OCI-LY1 (cell line): Measurements from ENCODE around the gene ASXL2.

Experiments used
- H2AFZ ChIP-seq: fragments of 200-600 bp; sonication (generic), shearing (Covaris generic); 2 replicates; pipeline ENCODE4 v1.6.0; 2014; ENCODE audit warnings: antibody characterized with exemption, mild to moderate bottlenecking, low read length
- H3F3A ChIP-seq: fragments of 200-600 bp; sonication (generic), shearing (Covaris generic); 2 replicates; pipeline ENCODE4 v1.6.0; 2014; ENCODE audit warnings: mild to moderate bottlenecking, antibody characterized with exemption, low read length, moderate library complexity; ENCODE audit not compliant: insufficient read depth
- H3K27ac ChIP-seq: fragments of 200-600 bp; sonication (generic); 2 replicates; pipeline ENCODE4 v1.5.1; 2014; ENCODE audit warnings: low read length, mixed run types, mild to moderate bottlenecking, low read depth; ENCODE audit not compliant: poor library complexity, severe bottlenecking
- H3K27me3 ChIP-seq: fragments of 200-600 bp; sonication (generic); 2 replicates; pipeline ENCODE4 v1.6.0; 2014; ENCODE audit warnings: antibody characterized with exemption, mild to moderate bottlenecking, low read length, moderate library complexity; ENCODE audit not compliant: insufficient read depth
- H3K36me3 ChIP-seq: fragments of 200-600 bp; sonication (generic); 2 replicates; pipeline ENCODE4 v1.6.1; 2014; ENCODE audit warnings: mild to moderate bottlenecking, antibody characterized with exemption, low read length, moderate library complexity, mixed read lengths; ENCODE audit not compliant: insufficient read depth
- H3K4me1 ChIP-seq: fragments of 200-600 bp; sonication (generic); 2 replicates; pipeline ENCODE4 v1.5.1; 2014; ENCODE audit warnings: mild to moderate bottlenecking, low read length, moderate library complexity; ENCODE audit not compliant: insufficient read depth, severe bottlenecking
- H3K4me2 ChIP-seq: fragments of 200-600 bp; sonication (generic), shearing (Covaris generic); 2 replicates; pipeline ENCODE4 v1.6.1; 2014; ENCODE audit warnings: low read length
- H3K4me3 ChIP-seq: fragments of 200-600 bp; sonication (generic); 2 replicates; pipeline ENCODE4 v1.5.1; 2014; ENCODE audit warnings: low read length, low read depth, mild to moderate bottlenecking, mixed read lengths; ENCODE audit not compliant: poor library complexity, severe bottlenecking
- H3K79me2 ChIP-seq: fragments of 200-600 bp; shearing (Covaris generic); 2 replicates; pipeline ENCODE4 v1.6.1; 2016; ENCODE audit warnings: mixed run types, low read length, mixed read lengths; ENCODE audit not compliant: insufficient read depth
- H3K9ac ChIP-seq: fragments of 200-600 bp; sonication (generic), shearing (Covaris generic); 2 replicates; pipeline ENCODE4 v1.6.1; 2014; ENCODE audit warnings: mild to moderate bottlenecking, low read length, mixed read lengths
- H3K9me2 ChIP-seq: fragments of 200-600 bp; sonication (generic), shearing (Covaris generic); 2 replicates; pipeline ENCODE4 v1.6.1; 2014; ENCODE audit warnings: low read depth, mild to moderate bottlenecking, low read length, mixed read lengths
- H3K9me3 ChIP-seq: fragments of 200-600 bp; shearing (Covaris generic); 2 replicates; pipeline ENCODE4 v1.6.1; 2014; ENCODE audit warnings: low read length, mixed read lengths
- H4K20me1 ChIP-seq: fragments of 200-600 bp; sonication (generic), shearing (Covaris generic); 2 replicates; pipeline ENCODE4 v1.6.0; 2016; ENCODE audit warnings: mild to moderate bottlenecking, low read length; ENCODE audit not compliant: insufficient read depth
- EZH2 ChIP-seq: fragments of 200-600 bp; sonication (generic), shearing (Covaris generic); IDR thresholded peaks from 2 replicates; pipeline ENCODE4 v1.8.0; 2017; ENCODE audit warnings: borderline replicate concordance, mixed run types, mild to moderate bottlenecking, antibody characterized with exemption, low read length, moderate library complexity, mixed read lengths
- TF ChIP-seq, protein P1 (sequence below): fragments of 200-600 bp; sonication (generic), shearing (Covaris generic); IDR thresholded peaks from 2 replicates; pipeline ENCODE4 v1.5.1; 2017; ENCODE audit warnings: mild to moderate bottlenecking, antibody characterized with exemption, low read length, moderate library complexity, mixed read lengths

The ASXL2 gene

DNA sequence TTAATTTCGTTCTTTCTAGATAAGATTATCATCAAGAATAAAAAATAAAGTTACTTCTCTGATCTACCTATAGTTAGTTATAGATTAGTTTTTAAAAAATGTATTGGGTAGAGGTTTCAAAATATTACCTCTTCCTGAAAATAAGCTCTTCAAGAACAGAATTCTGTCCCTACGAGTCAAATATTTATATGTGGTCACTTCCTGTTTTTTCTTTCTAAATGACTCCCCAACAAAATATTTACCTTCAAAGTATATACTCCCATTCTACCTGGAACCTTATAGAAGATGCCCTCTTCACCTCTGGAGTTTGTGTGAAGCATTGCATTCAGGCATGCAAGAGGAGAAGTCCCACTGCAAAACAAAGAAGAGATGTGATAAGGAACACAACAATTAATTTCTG is 72.3 kb downstream of the ASXL2 start:
- H2AFZ ChIP-seq = no peak overlapping the region
- H3K27ac ChIP-seq = no peak overlapping the region
- H3K27me3 ChIP-seq = no peaks in the 10 kb centered on the region
- H3K4me2 ChIP-seq = no peak overlapping the region
- H3K9ac ChIP-seq = no peak overlapping the region
- no peaks in the 10 kb centered on the region for H3K9me3 ChIP-seq
- H3K4me3 ChIP-seq = no peak overlapping the region
- H4K20me1 ChIP-seq = no peaks in the 10 kb centered on the region
- no peaks in the 10 kb centered on the region for H3K4me1 ChIP-seq
- H3K79me2 ChIP-seq = no peaks in the 10 kb centered on the region
- peaks cover 34% of the 10 kb centered on the region for H3K36me3 ChIP-seq
- no peaks in the 10 kb centered on the region for H3F3A ChIP-seq
- TF ChIP-seq, protein P1, sequence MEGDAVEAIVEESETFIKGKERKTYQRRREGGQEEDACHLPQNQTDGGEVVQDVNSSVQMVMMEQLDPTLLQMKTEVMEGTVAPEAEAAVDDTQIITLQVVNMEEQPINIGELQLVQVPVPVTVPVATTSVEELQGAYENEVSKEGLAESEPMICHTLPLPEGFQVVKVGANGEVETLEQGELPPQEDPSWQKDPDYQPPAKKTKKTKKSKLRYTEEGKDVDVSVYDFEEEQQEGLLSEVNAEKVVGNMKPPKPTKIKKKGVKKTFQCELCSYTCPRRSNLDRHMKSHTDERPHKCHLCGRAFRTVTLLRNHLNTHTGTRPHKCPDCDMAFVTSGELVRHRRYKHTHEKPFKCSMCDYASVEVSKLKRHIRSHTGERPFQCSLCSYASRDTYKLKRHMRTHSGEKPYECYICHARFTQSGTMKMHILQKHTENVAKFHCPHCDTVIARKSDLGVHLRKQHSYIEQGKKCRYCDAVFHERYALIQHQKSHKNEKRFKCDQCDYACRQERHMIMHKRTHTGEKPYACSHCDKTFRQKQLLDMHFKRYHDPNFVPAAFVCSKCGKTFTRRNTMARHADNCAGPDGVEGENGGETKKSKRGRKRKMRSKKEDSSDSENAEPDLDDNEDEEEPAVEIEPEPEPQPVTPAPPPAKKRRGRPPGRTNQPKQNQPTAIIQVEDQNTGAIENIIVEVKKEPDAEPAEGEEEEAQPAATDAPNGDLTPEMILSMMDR = no peak
- TF ChIP-seq EZH2 = no peak
- no peaks in the 10 kb centered on the region for H3K9me2 ChIP-seq

DNA sequence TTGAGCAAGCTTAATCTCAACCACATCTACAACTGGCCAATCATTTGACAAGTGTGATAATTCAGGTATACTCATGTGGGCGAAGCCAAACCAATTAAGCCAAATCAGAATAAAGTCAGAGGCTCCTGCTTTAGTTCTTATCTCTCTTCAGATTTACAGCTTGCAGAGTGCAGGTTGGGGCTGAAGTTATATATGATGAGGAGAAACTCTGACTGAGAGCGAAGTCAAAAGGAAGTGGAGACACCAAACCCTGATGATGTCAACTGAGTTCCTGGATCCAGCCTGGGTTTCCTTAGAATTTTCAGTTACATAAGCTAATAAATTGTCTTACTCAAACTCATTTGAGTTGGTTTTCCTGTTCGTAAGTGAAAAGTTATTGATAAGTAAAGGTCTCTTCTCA is 73.9 kb downstream of the ASXL2 start:
- no peak overlapping the region for H2AFZ ChIP-seq
- H3K9me2 ChIP-seq = no peaks in the 10 kb centered on the region
- H3K4me2 ChIP-seq = no peak overlapping the region
- H3K27ac ChIP-seq = no peak overlapping the region
- peaks cover 30% of the 10 kb centered on the region for H3K36me3 ChIP-seq
- H4K20me1 ChIP-seq = no peaks in the 10 kb centered on the region
- no peaks in the 10 kb centered on the region for H3K9me3 ChIP-seq
- H3K9ac ChIP-seq = no peak overlapping the region
- no peaks in the 10 kb centered on the region for H3K79me2 ChIP-seq
- no peaks in the 10 kb centered on the region for H3K27me3 ChIP-seq
- no peaks in the 10 kb centered on the region for H3K4me1 ChIP-seq
- H3F3A ChIP-seq = no peaks in the 10 kb centered on the region
- no peak overlapping the region for H3K4me3 ChIP-seq
- TF ChIP-seq, protein P1 = no peak
- no peak for TF ChIP-seq EZH2

GRCh38 chr2:25799301-25799700 is 79.0 kb downstream of the ASXL2 start:
- Histone ChIP-seq H3K9me2 (no peaks in the 10 kb centered on the region), H3K9ac (no peak overlapping the region), H4K20me1 (no peaks in the 10 kb centered on the region), H3K27ac (no peak overlapping the region), H3K4me3 (no peak overlapping the region), H3K4me1 (peaks cover 4% of the 10 kb centered on the region), H3K79me2 (no peaks in the 10 kb centered on the region), H3K9me3 (no peaks in the 10 kb centered on the region), H2AFZ (no peak overlapping the region), H3K27me3 (no peaks in the 10 kb centered on the region), H3K4me2 (no peak overlapping the region), H3K36me3 (peaks cover 52% of the 10 kb centered on the region), H3F3A (no peaks in the 10 kb centered on the region)
- TF ChIP-seq, protein P1 = no peak
- TF ChIP-seq EZH2 = no peak
